Calu3 (cell line): Measurements from ENCODE around the gene SMAP1. TPM values are rescaled to one million over a fixed set of nuclear protein-coding genes. Genes with fewer than 3 reads are reported as not detected.

ENCODE experiments used
- BruUV-seq: library from RNA; stranded (reverse); fragments of 400-500 nt; replicated peaks from 2 replicates; lab custom pipeline; 2021; lab: Mats Ljungman, UMichigan
- CTCF ChIA-PET: fragments of 300-600 bp; sonication (Branson Sonifier 250); formaldehyde crosslinking; loops from one replicate; lab custom pipeline; 2022; ENCODE audit warnings: antibody characterized with exemption; lab: Charles Lee
- DNase-seq: peaks from one replicate; pipeline ENCODE4 v3.0.0; 2022
- H3K27ac Mint-ChIP-seq: one replicate; pipeline ENCODE4 v1.8.0; 2022; ENCODE audit warnings: mixed read lengths; ENCODE audit not compliant: unreplicated experiment
- H3K27me3 Mint-ChIP-seq: one replicate; pipeline ENCODE4 v1.8.0; 2022; ENCODE audit warnings: mixed read lengths; ENCODE audit not compliant: unreplicated experiment
- H3K36me3 Mint-ChIP-seq: one replicate; pipeline ENCODE4 v1.8.0; 2022; ENCODE audit warnings: mild to moderate bottlenecking, moderate library complexity, mixed read lengths; ENCODE audit not compliant: insufficient read depth, unreplicated experiment
- H3K4me1 Mint-ChIP-seq: one replicate; pipeline ENCODE4 v1.8.0; 2022; ENCODE audit warnings: mild to moderate bottlenecking, low read depth, mixed read lengths; ENCODE audit not compliant: unreplicated experiment
- H3K4me3 Mint-ChIP-seq: one replicate; pipeline ENCODE4 v1.8.0; 2022; ENCODE audit warnings: mild to moderate bottlenecking, low read depth, moderate library complexity, mixed read lengths; ENCODE audit not compliant: unreplicated experiment
- H3K9me3 Mint-ChIP-seq: one replicate; pipeline ENCODE4 v1.8.0; 2022; ENCODE audit warnings: low read depth, mixed read lengths; ENCODE audit not compliant: unreplicated experiment
- intact Hi-C: fragments of 100-400 bp; cut with micrococcal nuclease; formaldehyde crosslinking; loops from one replicate; pipeline ENCODE4 v1.10.0; 2022; ENCODE audit not compliant: unreplicated experiment
- total RNA-seq: library from RNA; stranded (reverse); gene quantifications from 2 replicates; pipeline ENCODE4 v1.2.3, GENCODE V29; 2022
- TF ChIP-seq, protein P1 (sequence below): fragments of 200-600 bp; IDR thresholded peaks from one replicate; pipeline ENCODE4 v1.8.0; 2022; ENCODE audit warnings: antibody characterized with exemption; ENCODE audit not compliant: unreplicated experiment

The SMAP1 gene
- total RNA-seq, 1 experiment from 2014 or later: 35.7 TPM

DNA sequence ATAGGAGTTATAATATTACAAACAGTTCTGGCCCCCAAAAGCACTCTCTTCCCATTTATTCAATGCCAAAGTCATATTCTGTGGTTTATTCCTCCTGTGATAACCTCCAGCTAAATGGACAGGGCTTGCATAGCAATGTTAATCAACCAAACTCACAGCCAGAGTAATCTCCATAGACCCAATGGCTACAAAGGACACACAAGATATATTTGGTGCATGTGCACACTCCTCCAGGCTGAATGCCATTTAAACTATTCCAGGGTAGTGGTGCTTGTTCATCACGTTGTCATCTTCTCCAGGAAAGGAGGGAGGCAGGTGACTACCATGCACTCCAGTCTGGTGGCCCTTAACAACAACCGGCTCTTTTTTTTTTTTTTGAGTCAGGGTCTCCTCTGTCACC is 232.4 kb downstream of the SMAP1 start:
- H3K4me3 Mint-ChIP-seq: no peak overlapping the region
- TF ChIP-seq, protein P1, sequence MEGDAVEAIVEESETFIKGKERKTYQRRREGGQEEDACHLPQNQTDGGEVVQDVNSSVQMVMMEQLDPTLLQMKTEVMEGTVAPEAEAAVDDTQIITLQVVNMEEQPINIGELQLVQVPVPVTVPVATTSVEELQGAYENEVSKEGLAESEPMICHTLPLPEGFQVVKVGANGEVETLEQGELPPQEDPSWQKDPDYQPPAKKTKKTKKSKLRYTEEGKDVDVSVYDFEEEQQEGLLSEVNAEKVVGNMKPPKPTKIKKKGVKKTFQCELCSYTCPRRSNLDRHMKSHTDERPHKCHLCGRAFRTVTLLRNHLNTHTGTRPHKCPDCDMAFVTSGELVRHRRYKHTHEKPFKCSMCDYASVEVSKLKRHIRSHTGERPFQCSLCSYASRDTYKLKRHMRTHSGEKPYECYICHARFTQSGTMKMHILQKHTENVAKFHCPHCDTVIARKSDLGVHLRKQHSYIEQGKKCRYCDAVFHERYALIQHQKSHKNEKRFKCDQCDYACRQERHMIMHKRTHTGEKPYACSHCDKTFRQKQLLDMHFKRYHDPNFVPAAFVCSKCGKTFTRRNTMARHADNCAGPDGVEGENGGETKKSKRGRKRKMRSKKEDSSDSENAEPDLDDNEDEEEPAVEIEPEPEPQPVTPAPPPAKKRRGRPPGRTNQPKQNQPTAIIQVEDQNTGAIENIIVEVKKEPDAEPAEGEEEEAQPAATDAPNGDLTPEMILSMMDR: no peak
- intact Hi-C loops: loop anchor here (10.0 kb wide), 1 partner anchor 115 kb away; no protein-coding TSS in a partner anchor
- CTCF ChIA-PET: interaction anchor here (0.6 to 1.1 kb wide), 3 partner anchors 415 to 679 kb away, joined by 3 to 4 read pairs (median 3); no protein-coding TSS in a partner anchor
- H3K36me3 Mint-ChIP-seq: no peaks in the 10 kb centered on the region
- no peak for DNase-seq
- no peak overlapping the region for H3K27ac Mint-ChIP-seq
- H3K4me1 Mint-ChIP-seq: no peaks in the 10 kb centered on the region
- BruUV-seq: no TSS peak
- no peaks in the 10 kb centered on the region for H3K9me3 Mint-ChIP-seq
- peaks cover 7% of the 10 kb centered on the region for H3K27me3 Mint-ChIP-seq

- no peaks in the 10 kb centered on the region for H3K4me1 Mint-ChIP-seq
- peaks cover 16% of the 10 kb centered on the region for H3K27me3 Mint-ChIP-seq
- H3K36me3 Mint-ChIP-seq: no peaks in the 10 kb centered on the region
- no peak overlapping the region for H3K4me3 Mint-ChIP-seq
- CTCF ChIA-PET: interaction anchor here (0.7 kb wide), 1 partner anchor 10 kb away, joined by 3 read pairs; no protein-coding TSS in a partner anchor
- TF ChIP-seq, protein P1: peak; percentile 35
- no peak overlapping the region for H3K27ac Mint-ChIP-seq
- intact Hi-C loops: loop anchor here (10.0 kb wide), 1 partner anchor 113 kb away; no protein-coding TSS in a partner anchor
- H3K9me3 Mint-ChIP-seq: no peaks in the 10 kb centered on the region
- BruUV-seq: no TSS peak
- DNase-seq: no peak
These were observed 233.6 kb downstream of the SMAP1 start for GRCh38 chr6:70901324-70901723.

GRCh38 chr6:70903665-70904452 is 236.2 kb downstream of the SMAP1 start:
- BruUV-seq: no TSS peak
- Mint-ChIP-seq H3K4me1 (no peaks in the 10 kb centered on the region), H3K36me3 (no peaks in the 10 kb centered on the region), H3K9me3 (no peaks in the 10 kb centered on the region), H3K4me3 (no peak overlapping the region), H3K27me3 (peaks cover 31% of the 10 kb centered on the region), H3K27ac (no peak overlapping the region)
- TF ChIP-seq, protein P1: no peak
- no peak for DNase-seq
- intact Hi-C loops: loop anchor here (10.0 kb wide), 1 partner anchor 111 kb away; no protein-coding TSS in a partner anchor
- CTCF ChIA-PET: no interaction called here

DNA sequence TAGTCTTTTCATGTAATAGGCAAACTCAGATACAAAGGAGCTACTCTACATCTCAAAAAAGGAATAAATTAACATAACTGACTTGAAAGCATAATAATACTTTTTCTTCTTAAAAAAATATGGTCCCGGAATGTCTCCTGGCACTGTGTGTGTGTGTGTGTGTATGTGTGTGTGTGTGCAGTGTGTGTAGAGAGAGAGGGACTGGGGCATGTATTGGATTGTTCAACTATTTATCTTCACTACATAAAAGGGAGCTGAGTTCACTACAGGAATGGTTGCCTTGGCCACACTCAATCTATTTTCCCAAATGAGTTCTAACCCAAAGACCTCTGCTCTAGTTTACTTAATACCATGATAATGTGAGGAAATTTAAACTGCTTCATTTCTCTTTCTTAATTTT is 238.1 kb downstream of the SMAP1 start:
- H3K4me3 Mint-ChIP-seq: no peak overlapping the region
- CTCF ChIA-PET: interaction anchor here (0.5 to 1.0 kb wide), 2 partner anchors 11 to 193 kb away, joined by 3 to 4 read pairs; no protein-coding TSS in a partner anchor
- H3K4me1 Mint-ChIP-seq: no peaks in the 10 kb centered on the region
- DNase-seq: no peak
- no peak overlapping the region for H3K27ac Mint-ChIP-seq
- intact Hi-C loops: loop anchor here (10.0 kb wide), 1 partner anchor 109 kb away; no protein-coding TSS in a partner anchor
- TF ChIP-seq, protein P1: no peak
- H3K36me3 Mint-ChIP-seq: no peaks in the 10 kb centered on the region
- H3K27me3 Mint-ChIP-seq: peaks cover 50% of the 10 kb centered on the region
- no peaks in the 10 kb centered on the region for H3K9me3 Mint-ChIP-seq
- no TSS peak for BruUV-seq

Other genes with a start within 250 kb of the SMAP1 start
- gene SDHAF4, start 101.0 kb upstream of the SMAP1 start, total RNA-seq: 13.3 and 21.0 TPM in 2 replicates